Inferior parietal cortex (tissue), 1 donor: ENCODE results near the gene MAP6D1.
"Not testable (repeated sequence)": the region's sequence is repeated elsewhere in the genome, so short reads cannot be mapped to it uniquely, and the experiment has no call there.

Experiments used
- DNase-seq: peaks from one replicate; pipeline ENCODE4 v3.0.0-alpha.2; 2016; ENCODE audit errors: extremely low spot score

The MAP6D1 gene

DNA sequence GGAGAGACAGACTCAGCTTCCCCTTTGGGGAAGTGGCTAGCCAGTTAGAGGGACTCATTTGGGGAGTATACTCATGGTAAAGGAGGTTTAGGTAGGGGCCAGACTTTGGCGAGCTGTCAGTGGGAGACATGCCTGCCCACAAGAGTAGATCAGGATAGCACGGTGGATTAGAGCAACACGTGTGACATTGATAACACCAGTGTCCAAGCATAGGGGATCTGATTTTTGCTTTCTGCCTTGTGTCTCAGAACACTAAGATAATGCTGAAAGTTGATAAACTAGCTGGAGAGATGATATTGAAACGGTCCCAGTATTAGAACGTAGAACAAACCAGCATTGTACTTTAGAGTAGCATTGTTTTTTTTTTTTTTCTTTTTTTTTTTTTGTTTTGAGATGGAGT is 25.9 kb downstream of the MAP6D1 start:
- DNase-seq: peak; percentile 39

DNA sequence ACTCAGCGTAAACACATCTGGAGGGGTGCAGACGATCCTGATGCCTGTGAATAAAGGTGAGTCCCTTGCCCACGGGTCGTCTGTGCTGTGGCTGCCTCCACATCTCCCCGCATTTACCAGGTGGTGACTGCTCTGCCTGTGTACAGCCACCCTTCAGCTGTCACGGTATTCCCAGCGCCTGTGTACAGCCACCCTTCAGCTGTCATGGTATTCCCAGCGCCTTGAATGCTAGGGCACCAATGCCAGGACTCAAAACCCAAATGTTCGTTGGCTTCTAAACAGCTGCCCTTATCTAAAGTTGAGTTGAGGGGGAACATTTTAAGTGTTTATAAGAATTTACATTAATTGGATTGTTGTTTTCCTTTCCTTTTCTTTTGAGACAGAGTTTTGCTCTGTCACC is 27.4 kb downstream of the MAP6D1 start:
- DNase-seq: no peak

GRCh38 chr3:183796372-183796771 is 29.0 kb downstream of the MAP6D1 start:
- no peak for DNase-seq

- DNase-seq: no peak
Measured at GRCh38 chr3:183794452-183794851, 30.9 kb downstream of the MAP6D1 start.

GRCh38 chr3:183792976-183793375 is 32.4 kb downstream of the MAP6D1 start:
- DNase-seq: no peak

DNA sequence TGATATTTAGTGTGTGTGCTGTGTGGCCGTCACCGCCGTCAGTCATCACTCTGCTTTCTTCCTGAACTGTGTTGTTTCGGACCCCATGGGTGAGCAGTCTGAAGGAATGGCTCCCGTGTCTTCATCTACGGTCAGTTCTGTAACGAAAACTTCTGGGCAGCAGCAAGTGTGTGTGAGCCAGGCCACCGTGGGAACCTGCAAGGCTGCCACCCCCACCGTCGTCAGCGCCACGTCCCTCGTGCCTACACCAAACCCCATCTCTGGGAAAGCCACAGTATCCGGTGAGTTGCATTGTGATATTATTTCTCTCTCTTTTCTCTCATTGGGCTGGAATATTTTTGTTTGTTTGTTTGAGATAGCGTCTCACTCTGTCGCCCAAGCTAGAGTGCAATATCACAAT is 34.7 kb downstream of the MAP6D1 start:
- DNase-seq: no peak

DNA sequence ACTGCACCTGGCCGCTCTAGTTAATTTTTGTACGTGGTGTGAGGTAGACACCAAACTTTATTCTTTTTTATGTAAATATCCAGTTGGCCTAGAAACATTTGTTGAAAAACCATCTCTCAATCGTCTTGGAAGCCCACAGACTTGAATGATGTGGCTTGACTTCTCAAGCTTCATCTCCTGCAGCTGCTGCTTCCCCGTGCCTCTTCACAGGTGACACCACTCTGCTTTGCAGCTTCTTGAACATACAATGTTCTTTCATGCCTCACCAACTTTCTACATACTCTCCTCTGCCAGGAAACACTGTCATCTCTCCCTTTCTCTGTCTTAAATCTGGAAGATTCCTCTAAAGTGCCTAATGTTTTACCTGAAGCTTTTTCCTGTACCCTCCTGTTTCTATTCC is 35.6 kb downstream of the MAP6D1 start:
- no peak for DNase-seq

GRCh38 chr3:183784503-183784902 is 40.9 kb downstream of the MAP6D1 start:
- not testable (repeated sequence) for DNase-seq

GRCh38 chr3:183782576-183783276 is 42.7 kb downstream of the MAP6D1 start:
- DNase-seq: no peak

- DNase-seq: no peak
Measured at GRCh38 chr3:183781246-183781645, 44.1 kb downstream of the MAP6D1 start.

GRCh38 chr3:183779896-183780465 is 45.4 kb downstream of the MAP6D1 start:
- no peak for DNase-seq

DNA sequence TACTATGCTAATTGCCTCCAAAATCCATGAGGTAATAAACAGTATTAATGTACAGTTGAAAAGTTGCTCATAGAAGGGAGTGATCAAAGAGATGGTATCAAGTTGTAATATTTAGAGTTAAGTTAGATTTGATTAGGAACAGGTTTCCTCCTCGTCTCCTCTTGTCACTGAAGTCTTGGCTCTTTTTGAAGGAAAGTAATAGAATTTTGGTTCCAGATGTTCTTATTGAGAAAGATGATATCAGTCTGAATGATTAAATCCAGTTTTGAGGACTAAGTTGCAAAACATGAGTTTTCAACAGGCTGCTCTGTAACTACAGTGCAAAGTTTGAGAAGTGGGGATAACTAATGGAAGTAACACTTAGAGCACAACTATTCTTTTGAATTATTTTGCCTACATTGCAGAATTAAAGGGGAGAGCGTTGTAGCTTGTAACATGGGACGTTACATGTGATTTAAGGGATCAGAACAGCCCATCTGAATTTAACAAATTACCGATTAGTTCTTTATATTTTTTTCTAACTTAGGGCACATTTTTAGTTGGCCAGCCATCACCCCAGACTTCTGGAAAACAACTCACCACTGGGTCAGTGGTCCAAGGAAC is 48.3 kb downstream of the MAP6D1 start:
- DNase-seq: no peak

DNA sequence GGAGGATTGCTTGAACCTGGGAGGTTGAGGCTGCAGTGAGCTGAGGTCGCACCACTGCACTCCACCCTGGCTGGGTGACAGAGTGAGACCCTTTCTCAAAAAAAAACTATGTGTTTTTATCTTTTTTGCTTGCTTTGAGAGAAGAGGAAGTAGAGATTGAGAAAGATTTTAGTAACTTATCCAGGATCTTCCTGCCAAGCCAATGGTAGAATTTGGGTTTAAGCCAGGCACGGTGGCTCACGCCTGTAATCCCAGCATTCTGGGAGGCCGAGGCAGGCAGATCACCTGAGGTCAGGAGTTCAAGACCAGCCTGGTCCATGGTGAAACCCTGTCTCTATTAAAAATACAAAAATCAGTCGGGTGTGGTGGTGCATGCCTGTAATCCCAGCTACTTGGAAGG is 48.9 kb downstream of the MAP6D1 start:
- DNase-seq: not testable (repeated sequence)

DNA sequence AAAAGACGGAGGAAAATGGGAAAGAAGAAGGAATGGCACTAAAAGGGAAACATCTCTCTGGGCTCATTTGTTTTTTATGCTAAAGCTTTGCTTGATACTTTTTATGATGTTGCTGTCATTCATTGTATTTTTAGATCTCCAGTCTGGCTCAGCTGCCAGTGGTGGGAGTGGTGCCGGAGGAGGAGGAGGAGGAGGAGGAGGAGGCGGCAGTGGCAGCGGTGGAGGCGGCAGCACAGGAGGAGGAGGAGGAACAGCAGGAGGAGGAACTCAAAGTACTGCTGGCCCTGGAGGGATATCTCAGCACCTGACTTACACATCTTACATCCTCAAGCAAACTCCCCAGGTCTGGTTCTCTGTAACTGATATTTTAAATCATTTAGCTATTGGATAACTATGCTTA is 49.6 kb downstream of the MAP6D1 start:
- peak; percentile 16 for DNase-seq

DNA sequence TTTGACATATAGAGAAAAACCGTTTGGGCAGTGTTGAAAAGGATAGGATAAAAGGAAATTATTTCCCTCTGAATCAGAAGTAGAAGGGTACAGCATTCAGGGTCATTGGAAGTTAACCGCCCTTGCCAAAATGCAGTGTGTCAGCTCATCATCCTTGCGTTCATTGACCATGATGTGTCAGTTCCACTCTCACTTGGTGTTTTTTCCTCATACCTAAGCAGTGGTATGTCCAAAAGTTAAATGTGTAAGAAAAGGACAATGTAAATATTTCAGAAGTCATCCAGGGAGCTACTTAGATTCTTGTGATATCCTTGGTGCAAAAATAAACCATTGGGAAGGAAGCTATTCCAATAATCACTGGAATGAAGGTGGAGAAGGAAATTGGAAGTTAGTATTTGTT is 50.7 kb downstream of the MAP6D1 start:
- DNase-seq: no peak

GRCh38 chr3:183769453-183769852 is 55.9 kb downstream of the MAP6D1 start:
- DNase-seq: no peak

DNA sequence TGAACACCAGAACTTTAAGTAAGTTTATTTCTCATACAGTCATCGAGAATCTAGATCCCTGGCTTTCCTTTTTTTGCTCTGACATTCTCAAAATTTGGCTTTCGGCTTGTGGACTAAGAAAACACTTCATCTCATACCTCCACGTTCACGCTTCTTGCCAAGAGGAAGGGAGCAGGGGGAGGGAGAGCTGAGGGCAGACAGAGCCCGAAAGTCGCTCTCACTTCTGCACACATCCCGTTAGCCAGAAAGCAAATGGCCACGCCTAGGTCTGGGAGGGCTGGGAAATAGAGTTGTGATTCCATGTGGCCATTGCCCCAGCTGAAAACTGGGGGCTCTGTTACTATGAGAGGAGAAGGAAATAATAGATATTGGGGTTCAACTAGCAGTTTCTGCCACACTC is 57.3 kb downstream of the MAP6D1 start:
- no peak for DNase-seq

DNA sequence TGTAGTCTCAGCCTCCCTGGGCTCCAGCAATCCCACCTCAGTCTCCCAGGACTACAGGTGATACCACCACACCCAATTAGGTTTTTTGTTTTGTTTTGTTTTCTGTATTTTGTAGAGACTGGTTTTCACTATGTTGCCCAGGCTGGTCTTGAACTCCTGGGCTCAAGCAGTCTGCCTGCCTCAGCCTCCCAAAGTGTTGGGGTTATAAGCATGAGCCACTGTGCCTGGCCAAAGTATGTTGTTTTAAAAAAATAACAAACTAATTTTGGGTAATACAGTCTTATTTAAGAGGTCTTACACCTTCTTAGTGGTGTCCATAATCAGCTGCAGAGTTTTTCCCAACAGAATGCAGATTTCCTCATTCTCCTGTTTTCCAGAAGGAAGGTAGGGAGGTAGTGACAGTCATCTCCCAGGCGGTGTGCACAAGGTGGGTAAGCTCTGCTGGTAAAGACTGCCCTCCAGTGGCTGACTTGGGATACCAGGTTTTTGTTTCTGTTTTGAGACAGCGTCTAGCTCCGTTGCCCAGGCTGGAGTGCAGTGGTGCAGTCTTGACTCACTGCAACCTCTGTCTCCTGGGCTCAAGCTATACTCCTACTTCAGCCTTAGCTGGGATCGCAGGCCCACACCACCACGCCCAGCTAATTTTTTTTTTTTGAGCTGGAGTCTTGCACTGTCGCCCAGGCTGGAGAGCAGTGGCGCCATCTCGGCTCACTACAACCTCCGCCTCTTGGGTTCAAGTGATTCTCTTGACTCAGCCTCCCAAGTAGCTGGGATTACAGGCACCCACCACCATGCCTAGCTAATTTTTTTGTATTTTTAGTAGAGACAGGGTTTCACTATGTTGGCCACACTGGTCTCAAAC is 58.4 kb downstream of the MAP6D1 start:
- DNase-seq: peak; percentile 90

DNA sequence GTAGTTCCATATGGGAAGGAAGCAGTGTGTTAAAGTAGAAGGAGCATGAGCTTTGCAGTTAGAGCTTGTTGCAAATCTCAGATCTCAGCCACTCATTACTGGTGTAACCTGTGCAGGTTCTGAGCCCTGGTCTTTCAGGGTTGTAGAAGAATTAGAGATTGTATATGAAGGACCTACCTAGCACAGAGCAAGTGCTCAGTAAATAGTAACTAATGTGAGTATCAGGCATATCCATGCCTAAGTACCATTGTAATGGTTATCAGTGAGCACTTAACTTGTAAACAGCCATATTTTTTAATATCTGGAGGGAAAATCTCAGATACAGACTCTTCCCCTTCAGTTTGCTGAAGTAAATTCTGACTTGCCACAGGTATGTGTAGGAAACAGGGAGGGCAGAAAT is 59.3 kb downstream of the MAP6D1 start:
- no peak for DNase-seq
